Measurements from ENCODE around the gene PSRC1. TPM values are rescaled to one million over a fixed set of nuclear protein-coding genes. Genes with fewer than 3 reads are reported as not detected.

PSRC1 gene
- total and polyA plus RNA-seq, 12 donors: 0.34 to 2.9 (median 0.73) TPM

GRCh38 chr1:109238382-109238781, 44.6 kb downstream of the PSRC1 start:
- no peak overlapping the region for H3K4me3 ChIP-seq
- no peak overlapping the region for H3K27ac ChIP-seq
- DNase-seq (no peak), ATAC-seq (no peak)
- peaks cover 8 to 30% (median 21%) of the 10 kb centered on the region in 9 donors for H3K4me1 ChIP-seq
- H3K9me3 ChIP-seq: no peaks in the 10 kb centered on the region
- H3K36me3 ChIP-seq: peaks cover 9 to 65% (median 44%) of the 10 kb centered on the region in 9 donors
- TF ChIP-seq CTCF (IDR thresholded peaks at IDR 0.05): no peak
- intact Hi-C loops (cut with DNase I): no loop called here
- 89 to 91% methylated on average over 2 of the region's 2 CpGs for WGBS, 2 donors
- peaks cover 0 to 14% (median 0%) of the 10 kb centered on the region in 7 donors for H3K27me3 ChIP-seq

- Histone ChIP-seq H3K36me3 (peaks cover 9 to 74% (median 53%) of the 10 kb centered on the region in 9 donors), H3K9me3 (no peaks in the 10 kb centered on the region), H3K27me3 (peaks cover 0 to 12% (median 0%) of the 10 kb centered on the region in 7 donors), H3K4me1 (peaks cover 8 to 27% (median 21%) of the 10 kb centered on the region in 9 donors), H3K27ac (no peak overlapping the region), H3K4me3 (no peak overlapping the region)
- ATAC-seq (no peak), DNase-seq (no peak)
- 92 to 95% methylated on average over 3 of the region's 3 CpGs for WGBS, 2 donors
- intact Hi-C loops (cut with DNase I): no loop called here
- TF ChIP-seq CTCF (IDR thresholded peaks at IDR 0.05): no peak
These were observed 45.4 kb downstream of the PSRC1 start for GRCh38 chr1:109237512-109237911.

- DNase-seq: no peak
- no peaks in the 10 kb centered on the region for H3K9me3 ChIP-seq
- intact Hi-C loops (cut with DNase I): no loop called here
These were observed 47.8 kb downstream of the PSRC1 start for GRCh38 chr1:109235137-109235536.

GRCh38 chr1:109231066-109231465, 51.9 kb downstream of the PSRC1 start:
- Histone ChIP-seq H3K27me3 (no peaks in the 10 kb centered on the region), H3K4me3 (no peak overlapping the region), H3K4me1 (no peaks in the 10 kb centered on the region), H3K27ac (no peak overlapping the region), H3K36me3 (peaks cover 6 to 98% (median 77%) of the 10 kb centered on the region in 9 donors), H3K9me3 (no peaks in the 10 kb centered on the region)
- WGBS, 2 donors: 74 to 82% methylated on average over 3 of the region's 3 CpGs
- no peak for TF ChIP-seq CTCF (IDR thresholded peaks at IDR 0.05)
- no peak for DNase-seq
- no peak for ATAC-seq
- intact Hi-C loops (cut with DNase I): no loop called here

More at GRCh38 chr1:109235137-109235536, 47.8 kb downstream of the PSRC1 start:
- ATAC-seq: no peak
- H3K4me3 ChIP-seq: no peak overlapping the region
- peaks cover 0 to 5% (median under 1%) of the 10 kb centered on the region in 9 donors for H3K4me1 ChIP-seq
- H3K27ac ChIP-seq: no peak overlapping the region
- TF ChIP-seq CTCF (IDR thresholded peaks at IDR 0.05): no peak
- H3K36me3 ChIP-seq: peaks cover 12 to 98% (median 77%) of the 10 kb centered on the region in 9 donors
- no peaks in the 10 kb centered on the region for H3K27me3 ChIP-seq
- 96 to 98% methylated on average over 7 of the region's 7 CpGs for WGBS, 2 donors

Other genes with a start within 250 kb of the PSRC1 start
- 10 to 100 TPM; 10.7 to 20.6 (median 14.4) TPM for gene WDR47, start 241.0 kb downstream of the PSRC1 start, total RNA-seq
- 1 to 10 TPM; 3.5 to 4.6 TPM for gene WDR47, start 241.0 kb downstream of the PSRC1 start, polyA plus RNA-seq
- 10 to 100 TPM; 45.8 to 69.9 (median 59.0) TPM for gene TAF13, start 207.1 kb downstream of the PSRC1 start, total RNA-seq
- 10 to 100 TPM; 18.4 to 42.4 TPM for gene TAF13, start 207.1 kb downstream of the PSRC1 start, polyA plus RNA-seq
- gene TMEM167B, start 192.4 kb downstream of the PSRC1 start, total RNA-seq: 10 to 100 TPM; 27.5 to 52.9 (median 41.2) TPM
- gene TMEM167B, start 192.4 kb downstream of the PSRC1 start, polyA plus RNA-seq: 10 to 100 TPM; 12.0 to 17.2 TPM
- under 1 TPM in 8 of 10 donors, not detected in 2; 0.18 to 0.54 (median 0.35) TPM for gene ELAPOR1, start 169.0 kb downstream of the PSRC1 start, total RNA-seq
- gene ELAPOR1, start 169.0 kb downstream of the PSRC1 start, polyA plus RNA-seq: under 1 TPM; 0.06 to 0.07 TPM
- 100 to 1,000 TPM in 4 of 10 donors, 10 to 100 TPM in 6; 86.3 to 123 (median 99.2) TPM for gene SARS1, start 69.2 kb downstream of the PSRC1 start, total RNA-seq
- 100 to 1,000 TPM in 1 of 2 donors, 10 to 100 TPM in 1; 38.3 to 153 TPM for gene SARS1, start 69.2 kb downstream of the PSRC1 start, polyA plus RNA-seq
- gene CELSR2, start 33.6 kb downstream of the PSRC1 start, total RNA-seq: 10 to 100 TPM in 1 of 10 donors, 1 to 10 TPM in 9; 4.9 to 10.6 (median 6.3) TPM
- gene CELSR2, start 33.6 kb downstream of the PSRC1 start, polyA plus RNA-seq: 1 to 10 TPM in 1 of 2 donors, under 1 TPM in 1; 0.93 to 1.8 TPM
- 1 to 10 TPM in 2 of 10 donors, under 1 TPM in 8; 0.23 to 2.7 (median 0.53) TPM for gene MYBPHL, start 23.9 kb upstream of the PSRC1 start, total RNA-seq
- under 1 TPM in 1 of 2 donors, not detected in 1; 0.30 TPM for gene MYBPHL, start 23.9 kb upstream of the PSRC1 start, polyA plus RNA-seq
- gene SORT1, start 114.8 kb upstream of the PSRC1 start, total RNA-seq: 100 to 1,000 TPM; 105 to 235 (median 132) TPM
- gene SORT1, start 114.8 kb upstream of the PSRC1 start, polyA plus RNA-seq: 10 to 100 TPM; 32.8 to 64.1 TPM
- 10 to 100 TPM; 51.2 to 65.6 (median 59.2) TPM for gene PSMA5, start 143.3 kb upstream of the PSRC1 start, total RNA-seq
- gene PSMA5, start 143.3 kb upstream of the PSRC1 start, polyA plus RNA-seq: 10 to 100 TPM; 22.7 to 94.6 TPM
- 10 to 100 TPM; 25.4 to 47.3 (median 27.7) TPM for gene SYPL2, start 183.4 kb upstream of the PSRC1 start, total RNA-seq
- gene SYPL2, start 183.4 kb upstream of the PSRC1 start, polyA plus RNA-seq: 10 to 100 TPM; 15.0 to 21.9 TPM
- 1 to 10 TPM; 1.8 to 3.0 (median 2.5) TPM for gene ATXN7L2, start 200.8 kb upstream of the PSRC1 start, total RNA-seq
- gene ATXN7L2, start 200.8 kb upstream of the PSRC1 start, polyA plus RNA-seq: 10 to 100 TPM in 1 of 2 donors, 1 to 10 TPM in 1; 3.2 to 11.4 TPM
- 1 to 10 TPM; 3.3 to 7.6 (median 4.5) TPM for gene CYB561D1, start 210.9 kb upstream of the PSRC1 start, total RNA-seq
- gene CYB561D1, start 210.9 kb upstream of the PSRC1 start, polyA plus RNA-seq: 1 to 10 TPM; 3.0 to 3.6 TPM
- gene AMIGO1, start 226.6 kb upstream of the PSRC1 start, total RNA-seq: 10 to 100 TPM; 11.9 to 16.6 (median 14.7) TPM
- gene AMIGO1, start 226.6 kb upstream of the PSRC1 start, polyA plus RNA-seq: 1 to 10 TPM; 2.8 to 4.0 TPM

Measured in heart right ventricle (tissue), 16 donors.